ENCODE data around the gene TMEM106C. TPM values are rescaled to one million over a fixed set of nuclear protein-coding genes. Genes with fewer than 3 reads are reported as not detected.

Gene TMEM106C
- total and polyA plus RNA-seq, 2 of the 13 experiments (the other 11 are each of a cell fraction or from before 2014, with no cell fraction given), result 132 to 192 TPM

- TF ChIP-seq ZFX (CRISPR knock-in tag; IDR thresholded peaks at IDR 0.05; ENCODE audit: low read depth) (0 out of 2 replicates have a peak, but pooled peaks have one; percentile 18), MAZ (IDR thresholded peaks at IDR 0.05; ENCODE audit: borderline replicate concordance, low read depth, low read length) (no peak), MAZ (CRISPR knock-in tag; IDR thresholded peaks at IDR 0.05; ENCODE audit: low read depth) (0 out of 2 replicates have a peak, but pooled peaks have one; percentile 20), FOXO1 (CRISPR knock-in tag; IDR thresholded peaks at IDR 0.05) (0 out of 2 replicates have a peak, but pooled peaks have one; percentile 16), HNF4A (CRISPR knock-in tag; IDR thresholded peaks at IDR 0.05) (0 out of 2 replicates have a peak, but pooled peaks have one; percentile 13), FOXA3 (CRISPR knock-in tag; IDR thresholded peaks at IDR 0.05) (peak; percentile 23; the same call in 1 of the 2 replicates)
These were observed 18.3 kb downstream of the TMEM106C start (continued) for GRCh38 chr12:47981496-47982260.

GRCh38 chr12:47982311-47982710 is 18.9 kb downstream of the TMEM106C start:
- Histone ChIP-seq H3K27ac (ENCODE audit: extremely low read length, insufficient read depth, low read length) (no peak overlapping the region), H3K9ac (ENCODE audit: insufficient read depth, low read depth, low read length) (no peak overlapping the region), H3K36me3 (replicated peaks in 1 of 2; ENCODE audit: control insufficient read depth in 1 of 2, insufficient read depth in 2 of 2, low read length in 2 of 2) (no peaks in the 10 kb centered on the region), H3K27me3 (ENCODE audit: control insufficient read depth in 1 of 2, insufficient read depth in 2 of 2, low read length in 2 of 2) (peaks cover 0 to 4% of the 10 kb centered on the region in 2 experiments; a peak in 1 of 5 replicates), H3K4me1 (ENCODE audit: insufficient read depth, low read length) (peaks cover 13% of the 10 kb centered on the region), H2AFZ (ENCODE audit: low read length) (no peak overlapping the region), H3K4me2 (ENCODE audit: low read depth, low read length) (no peak overlapping the region), H4K20me1 (ENCODE audit: insufficient read depth, low read length) (no peaks in the 10 kb centered on the region), H3K4me3 (replicated peaks in 1 of 3; ENCODE audit: insufficient read depth in 1 of 3, low read depth in 2 of 3, low read length in 3 of 3) (no peak overlapping the region), H3K79me2 (ENCODE audit: insufficient read depth, low read length) (no peaks in the 10 kb centered on the region), H3K9me3 (ENCODE audit: low read length) (no peaks in the 10 kb centered on the region)
- POLR2A ChIA-PET, result interaction anchor here (1.5 kb wide), 1 partner anchor 19 kb away, joined by 4 read pairs; the partner anchor contains the start of gene TMEM106C
- in situ Hi-C loops (cut with HindIII; ENCODE audit: extremely low pct_ligation_motif_present, low pct_unique_long_range_greater_than_20kb), result no loop called here
- BruUV-seq (replicated peaks), result no TSS peak
- intact Hi-C loops (cut with micrococcal nuclease; ENCODE audit: unreplicated experiment), result no loop called here
- TF ChIP-seq ZBTB38 (CRISPR knock-in tag; IDR thresholded peaks at IDR 0.05) (no peak), LCORL (IDR thresholded peaks at IDR 0.05) (no peak), LCORL (CRISPR knock-in tag; IDR thresholded peaks at IDR 0.05) (no peak), ZNF850 (CRISPR knock-in tag; conservative IDR thresholded peaks at IDR 0.05) (no peak), DMTF1 (CRISPR knock-in tag; IDR thresholded peaks at IDR 0.05) (no peak), ZMYM4 (CRISPR knock-in tag; IDR thresholded peaks at IDR 0.05) (no peak)
- ATAC-seq (no peak), FAIRE-seq (no peak), DNase-seq (ENCODE audit: low spot score) (no peak)
- 26% methylated on average over 2 of the region's 5 CpGs for WGBS (ENCODE audit: low lambda C conversion rate)
- CTCF ChIA-PET (ENCODE audit: low intra/inter-chr PET ratio, low total read pairs), result no interaction called here

All from HepG2 (cell line).